ENCODE results near the gene DDX17. TPM values are rescaled to one million over a fixed set of nuclear protein-coding genes. Genes with fewer than 3 reads are reported as not detected.

The DDX17 gene
- total RNA-seq, 1 donor = 496 TPM

DNA sequence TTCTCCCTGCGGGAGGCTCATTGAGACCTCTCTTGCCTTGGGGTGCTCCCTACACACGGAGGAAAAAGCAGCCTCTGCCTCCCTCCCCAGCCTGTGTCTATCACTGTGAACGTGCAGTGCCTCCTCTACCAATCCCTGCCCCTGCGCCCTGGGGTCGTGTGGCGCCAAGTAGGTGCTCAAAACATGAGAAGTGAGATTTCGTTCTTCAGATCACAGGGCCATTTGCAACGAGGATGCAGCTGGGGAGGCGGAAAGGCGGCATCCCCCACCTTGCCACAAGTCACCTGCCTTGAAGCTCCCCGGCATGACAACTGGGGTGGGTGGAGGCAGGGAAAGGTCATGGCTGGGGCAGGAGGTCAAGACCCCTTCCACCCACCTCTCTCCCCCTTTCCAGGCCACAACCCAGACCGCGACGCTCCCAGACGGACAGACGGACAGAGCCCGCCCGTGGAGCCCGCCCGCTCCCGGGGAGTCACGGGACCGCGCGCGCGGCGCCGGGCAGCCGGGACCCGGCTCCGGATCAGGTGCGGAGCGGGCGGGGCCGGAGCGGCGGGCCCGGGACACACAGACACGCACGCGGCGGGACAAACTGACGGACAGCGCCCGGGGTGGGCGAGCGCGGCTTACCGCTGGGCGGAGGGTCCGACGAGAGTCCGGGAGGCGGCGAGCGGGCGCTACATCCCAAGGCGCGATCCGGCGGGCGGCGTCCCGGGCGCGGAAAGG is 51.6 kb downstream of the DDX17 start:
- H3K27me3 ChIP-seq (ENCODE audit: insufficient read depth, low read length) = peaks cover 84% of the 10 kb centered on the region
- no peaks in the 10 kb centered on the region for H3K4me1 ChIP-seq (ENCODE audit: insufficient read depth, low read length)
- H3K27ac ChIP-seq (ENCODE audit: low read depth, low read length) = no peak overlapping the region
- H2AFZ ChIP-seq (ENCODE audit: low read length) = no peak overlapping the region
- H3K36me3 ChIP-seq (ENCODE audit: insufficient read depth, low read length) = no peaks in the 10 kb centered on the region
- no peak overlapping the region for H3K4me2 ChIP-seq (ENCODE audit: insufficient read depth, low read length)
- H3K79me2 ChIP-seq (ENCODE audit: insufficient read depth, low read length) = no peaks in the 10 kb centered on the region
- peaks cover 2% of the 10 kb centered on the region for H4K20me1 ChIP-seq (ENCODE audit: insufficient read depth, low read length)
- peak; percentile 85 for DNase-seq (ENCODE audit: insufficient read length, low spot score, missing footprints)
- no peak overlapping the region for H3K4me3 ChIP-seq (ENCODE audit: insufficient read depth, low read length)
- TF ChIP-seq, protein P1, sequence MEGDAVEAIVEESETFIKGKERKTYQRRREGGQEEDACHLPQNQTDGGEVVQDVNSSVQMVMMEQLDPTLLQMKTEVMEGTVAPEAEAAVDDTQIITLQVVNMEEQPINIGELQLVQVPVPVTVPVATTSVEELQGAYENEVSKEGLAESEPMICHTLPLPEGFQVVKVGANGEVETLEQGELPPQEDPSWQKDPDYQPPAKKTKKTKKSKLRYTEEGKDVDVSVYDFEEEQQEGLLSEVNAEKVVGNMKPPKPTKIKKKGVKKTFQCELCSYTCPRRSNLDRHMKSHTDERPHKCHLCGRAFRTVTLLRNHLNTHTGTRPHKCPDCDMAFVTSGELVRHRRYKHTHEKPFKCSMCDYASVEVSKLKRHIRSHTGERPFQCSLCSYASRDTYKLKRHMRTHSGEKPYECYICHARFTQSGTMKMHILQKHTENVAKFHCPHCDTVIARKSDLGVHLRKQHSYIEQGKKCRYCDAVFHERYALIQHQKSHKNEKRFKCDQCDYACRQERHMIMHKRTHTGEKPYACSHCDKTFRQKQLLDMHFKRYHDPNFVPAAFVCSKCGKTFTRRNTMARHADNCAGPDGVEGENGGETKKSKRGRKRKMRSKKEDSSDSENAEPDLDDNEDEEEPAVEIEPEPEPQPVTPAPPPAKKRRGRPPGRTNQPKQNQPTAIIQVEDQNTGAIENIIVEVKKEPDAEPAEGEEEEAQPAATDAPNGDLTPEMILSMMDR (IDR thresholded peaks at IDR 0.05; ENCODE audit: extremely low read depth, low read depth, low read length) = no peak
- no peaks in the 10 kb centered on the region for H3K9me3 ChIP-seq (ENCODE audit: low read depth, low read length)

DNA sequence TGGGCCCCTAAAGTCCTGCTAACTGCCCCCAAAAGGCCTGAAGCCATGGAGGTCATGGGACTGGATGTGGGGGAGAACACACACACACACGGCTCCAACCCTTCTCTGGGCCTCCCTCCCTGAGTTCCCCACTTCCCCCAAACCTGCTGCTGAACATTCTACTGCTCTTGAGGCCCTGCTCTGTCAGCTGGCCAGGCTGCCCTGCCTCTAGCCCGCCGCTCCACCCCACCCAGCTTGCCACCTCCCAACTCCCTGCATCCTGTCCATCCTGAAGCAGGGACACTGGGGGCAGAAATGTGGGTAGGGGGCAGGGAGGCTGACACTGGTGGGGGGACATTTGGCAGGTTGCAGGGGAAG is 52.1 kb downstream of the DDX17 start:
- Histone ChIP-seq H2AFZ (ENCODE audit: low read length) (no peak overlapping the region), H3K4me1 (ENCODE audit: insufficient read depth, low read length) (no peaks in the 10 kb centered on the region), H3K27me3 (ENCODE audit: insufficient read depth, low read length) (peaks cover 81% of the 10 kb centered on the region), H3K79me2 (ENCODE audit: insufficient read depth, low read length) (no peaks in the 10 kb centered on the region), H3K27ac (ENCODE audit: low read depth, low read length) (no peak overlapping the region), H3K9me3 (ENCODE audit: low read depth, low read length) (no peaks in the 10 kb centered on the region), H3K4me2 (ENCODE audit: insufficient read depth, low read length) (no peak overlapping the region), H4K20me1 (ENCODE audit: insufficient read depth, low read length) (peaks cover 2% of the 10 kb centered on the region), H3K36me3 (ENCODE audit: insufficient read depth, low read length) (no peaks in the 10 kb centered on the region), H3K4me3 (ENCODE audit: insufficient read depth, low read length) (no peak overlapping the region)
- TF ChIP-seq, protein P1 (IDR thresholded peaks at IDR 0.05; ENCODE audit: extremely low read depth, low read depth, low read length) = no peak
- DNase-seq (ENCODE audit: insufficient read length, low spot score, missing footprints) = peak; percentile 78

DNA sequence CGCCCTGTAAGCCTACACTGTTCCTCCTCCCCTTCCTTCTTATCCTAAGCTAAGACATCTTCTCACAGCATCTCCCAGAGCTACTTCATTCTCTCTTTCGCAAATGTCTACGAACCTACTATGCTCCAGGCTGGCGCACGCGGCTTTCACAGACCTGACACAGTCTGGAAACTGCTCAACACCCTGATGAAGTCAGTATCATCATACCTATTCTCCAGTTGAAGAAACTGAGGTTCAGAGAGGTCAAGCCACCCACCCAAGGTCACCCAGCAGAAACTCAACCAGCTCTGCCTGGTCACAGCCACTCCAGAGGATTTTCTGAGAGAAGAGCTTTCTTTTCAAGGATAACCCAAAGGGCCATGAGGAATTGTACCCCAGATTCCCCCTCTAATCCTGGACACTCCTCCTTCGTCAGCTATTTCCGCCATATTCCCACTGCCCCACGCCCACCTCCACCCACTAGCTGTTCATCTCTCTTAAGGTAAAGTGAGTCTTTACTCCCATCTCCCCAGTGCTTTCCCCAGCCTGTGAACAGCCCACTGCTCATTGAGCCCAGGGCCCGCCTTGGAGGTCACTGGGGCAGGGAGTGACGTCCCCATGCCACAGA is 52.9 kb downstream of the DDX17 start:
- Histone ChIP-seq H3K9me3 (ENCODE audit: low read depth, low read length) (no peaks in the 10 kb centered on the region), H3K36me3 (ENCODE audit: insufficient read depth, low read length) (no peaks in the 10 kb centered on the region), H4K20me1 (ENCODE audit: insufficient read depth, low read length) (peaks cover 2% of the 10 kb centered on the region), H3K27me3 (ENCODE audit: insufficient read depth, low read length) (peaks cover 75% of the 10 kb centered on the region), H3K4me1 (ENCODE audit: insufficient read depth, low read length) (no peaks in the 10 kb centered on the region), H3K79me2 (ENCODE audit: insufficient read depth, low read length) (no peaks in the 10 kb centered on the region), H3K4me2 (ENCODE audit: insufficient read depth, low read length) (no peak overlapping the region), H3K27ac (ENCODE audit: low read depth, low read length) (no peak overlapping the region), H3K4me3 (ENCODE audit: insufficient read depth, low read length) (no peak overlapping the region), H2AFZ (ENCODE audit: low read length) (no peak overlapping the region)
- peak; percentile 91 for DNase-seq (ENCODE audit: insufficient read length, low spot score, missing footprints)
- TF ChIP-seq, protein P1 (IDR thresholded peaks at IDR 0.05; ENCODE audit: extremely low read depth, low read depth, low read length) = no peak

DNA sequence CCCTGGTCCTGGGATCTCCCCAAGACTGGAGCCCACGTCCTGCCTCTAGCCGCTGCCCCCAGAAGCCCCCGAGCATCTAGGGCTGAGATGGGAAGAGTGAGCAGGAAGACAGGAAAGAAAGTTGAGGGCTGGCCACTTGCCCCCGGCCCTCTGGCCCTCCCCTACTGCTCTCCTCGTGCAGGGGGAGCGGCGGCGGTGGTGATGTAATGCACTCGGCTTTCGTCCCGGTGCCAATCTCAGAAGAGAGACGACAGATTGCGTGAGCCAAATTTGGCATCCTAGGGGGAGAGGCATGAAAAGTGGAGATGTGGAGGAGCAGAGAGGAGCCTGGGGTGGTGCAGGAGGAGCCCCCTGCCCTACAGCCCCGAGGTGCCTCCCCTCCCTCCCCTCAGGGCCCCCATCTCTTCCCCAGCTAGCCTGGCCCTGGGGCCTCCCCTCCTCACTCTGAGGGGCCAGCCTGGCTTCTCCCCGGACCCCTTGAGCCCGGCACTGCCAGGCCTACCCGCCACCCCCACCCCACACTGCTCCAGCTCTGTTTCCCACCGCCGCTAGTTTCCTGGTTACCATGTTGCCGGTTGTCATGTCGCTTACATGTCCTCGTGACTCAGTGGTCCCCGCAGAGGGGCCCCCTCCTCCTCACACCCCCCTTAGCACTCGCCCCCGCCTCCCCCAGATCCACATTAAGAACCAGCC is 53.6 kb downstream of the DDX17 start:
- Histone ChIP-seq H3K79me2 (ENCODE audit: insufficient read depth, low read length) (no peaks in the 10 kb centered on the region), H2AFZ (ENCODE audit: low read length) (no peak overlapping the region), H3K27ac (ENCODE audit: low read depth, low read length) (no peak overlapping the region), H3K27me3 (ENCODE audit: insufficient read depth, low read length) (peaks cover 70% of the 10 kb centered on the region), H4K20me1 (ENCODE audit: insufficient read depth, low read length) (peaks cover 2% of the 10 kb centered on the region), H3K9me3 (ENCODE audit: low read depth, low read length) (no peaks in the 10 kb centered on the region), H3K4me3 (ENCODE audit: insufficient read depth, low read length) (no peak overlapping the region), H3K4me2 (ENCODE audit: insufficient read depth, low read length) (no peak overlapping the region), H3K4me1 (ENCODE audit: insufficient read depth, low read length) (no peaks in the 10 kb centered on the region), H3K36me3 (ENCODE audit: insufficient read depth, low read length) (no peaks in the 10 kb centered on the region)
- DNase-seq (ENCODE audit: insufficient read length, low spot score, missing footprints) = peak; percentile 98
- TF ChIP-seq, protein P1 (IDR thresholded peaks at IDR 0.05; ENCODE audit: extremely low read depth, low read depth, low read length) = no peak

Measured in osteoblast (primary cell).